LNCAP (cell line): ENCODE data around the gene RUNX2.

Source experiments
- TF ChIP-seq, protein P1 (sequence below): fragments of 450-650 bp; IDR thresholded peaks from 2 replicates; pipeline ENCODE4 v1.5.1; 2017; ENCODE audit warnings: mild to moderate bottlenecking

RUNX2 gene

GRCh38 chr6:45586216-45587171 is 258.4 kb downstream of the RUNX2 start:
- TF ChIP-seq, protein P1, sequence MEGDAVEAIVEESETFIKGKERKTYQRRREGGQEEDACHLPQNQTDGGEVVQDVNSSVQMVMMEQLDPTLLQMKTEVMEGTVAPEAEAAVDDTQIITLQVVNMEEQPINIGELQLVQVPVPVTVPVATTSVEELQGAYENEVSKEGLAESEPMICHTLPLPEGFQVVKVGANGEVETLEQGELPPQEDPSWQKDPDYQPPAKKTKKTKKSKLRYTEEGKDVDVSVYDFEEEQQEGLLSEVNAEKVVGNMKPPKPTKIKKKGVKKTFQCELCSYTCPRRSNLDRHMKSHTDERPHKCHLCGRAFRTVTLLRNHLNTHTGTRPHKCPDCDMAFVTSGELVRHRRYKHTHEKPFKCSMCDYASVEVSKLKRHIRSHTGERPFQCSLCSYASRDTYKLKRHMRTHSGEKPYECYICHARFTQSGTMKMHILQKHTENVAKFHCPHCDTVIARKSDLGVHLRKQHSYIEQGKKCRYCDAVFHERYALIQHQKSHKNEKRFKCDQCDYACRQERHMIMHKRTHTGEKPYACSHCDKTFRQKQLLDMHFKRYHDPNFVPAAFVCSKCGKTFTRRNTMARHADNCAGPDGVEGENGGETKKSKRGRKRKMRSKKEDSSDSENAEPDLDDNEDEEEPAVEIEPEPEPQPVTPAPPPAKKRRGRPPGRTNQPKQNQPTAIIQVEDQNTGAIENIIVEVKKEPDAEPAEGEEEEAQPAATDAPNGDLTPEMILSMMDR: no peak

GRCh38 chr6:45587229-45588060 is 259.3 kb downstream of the RUNX2 start:
- TF ChIP-seq, protein P1: no peak

DNA sequence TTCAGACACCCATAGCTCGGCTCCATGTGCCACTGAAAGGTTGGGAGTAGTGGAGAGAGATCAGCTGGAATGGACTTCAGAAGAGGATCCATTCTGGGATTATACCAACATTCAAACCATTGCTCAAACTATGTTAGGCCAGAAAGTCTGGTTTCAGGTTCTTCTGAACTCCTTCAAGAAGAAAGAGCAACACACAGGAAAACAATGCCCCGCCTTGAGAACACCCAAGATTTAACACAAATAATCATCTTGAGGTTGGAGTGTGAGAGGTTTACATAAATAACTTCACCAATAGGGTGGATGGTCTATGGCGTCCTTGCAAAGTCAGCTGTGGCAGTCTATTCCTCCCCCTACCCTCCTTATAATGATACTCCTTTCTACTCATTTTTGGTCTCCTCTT is 261.2 kb downstream of the RUNX2 start:
- TF ChIP-seq, protein P1: no peak

- TF ChIP-seq, protein P1: no peak
Measured at GRCh38 chr6:45590226-45590625, 262.1 kb downstream of the RUNX2 start.

DNA sequence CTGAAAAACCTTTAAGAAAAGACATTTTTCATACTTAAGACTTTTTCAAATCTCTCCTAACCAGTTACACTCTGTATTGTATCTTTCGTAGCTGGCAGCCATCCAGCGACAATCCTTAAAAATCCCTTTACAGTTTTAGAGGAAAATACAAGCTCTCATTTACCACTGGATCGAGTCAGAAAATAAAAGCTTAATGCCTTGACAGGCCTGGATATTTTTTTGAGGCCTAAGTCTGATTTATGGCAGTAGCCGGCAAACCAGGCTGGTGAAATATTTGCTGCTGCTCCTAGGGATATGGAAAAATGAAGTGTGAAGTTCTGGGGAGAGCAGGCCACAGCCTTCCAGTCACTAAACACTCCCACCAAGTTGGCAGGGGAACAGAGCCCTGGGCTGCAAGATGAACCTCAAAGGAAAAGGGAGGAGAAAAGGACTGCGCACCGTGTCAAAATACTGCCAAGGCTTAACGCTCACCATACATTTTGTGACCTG is 262.6 kb downstream of the RUNX2 start:
- TF ChIP-seq, protein P1: no peak

GRCh38 chr6:45591306-45591705 is 263.2 kb downstream of the RUNX2 start:
- TF ChIP-seq, protein P1: no peak

- TF ChIP-seq, protein P1: no peak
Measured at GRCh38 chr6:45591890-45592289, 263.8 kb downstream of the RUNX2 start.
